Spinal cord (tissue), 10 donors: Measurements from ENCODE around the gene ACTN4. TPM values are rescaled to one million over a fixed set of nuclear protein-coding genes. Genes with fewer than 3 reads are reported as not detected.

ENCODE experiments used
- DNase-seq, 6 donors: peaks; one replicate each; pipeline versions ENCODE4 v3.0.0 to v3.0.0-alpha.2; 2013 to 2015; ENCODE audit warnings: low spot score in 6 of 6, low read depth in 4 of 6
- H3K27ac ChIP-seq: one replicate; pipeline ENCODE4 v1.5.1; 2013; ENCODE audit warnings: low read depth, low read length, control low read depth
- H3K27me3 ChIP-seq: one replicate; pipeline ENCODE4 v1.6.1; 2013; ENCODE audit warnings: low read length; ENCODE audit not compliant: control insufficient read depth, insufficient read depth
- H3K36me3 ChIP-seq: one replicate; pipeline ENCODE4 v1.6.1; 2013; ENCODE audit warnings: low read length; ENCODE audit not compliant: control insufficient read depth, insufficient read depth
- H3K4me1 ChIP-seq: one replicate; pipeline ENCODE4 v1.6.1; 2013; ENCODE audit warnings: low read length; ENCODE audit not compliant: control insufficient read depth, insufficient read depth
- H3K4me3 ChIP-seq: one replicate; pipeline ENCODE4 v1.5.1; 2013; ENCODE audit warnings: low read depth, low read length, control low read depth
- H3K9me3 ChIP-seq: one replicate; pipeline ENCODE4 v1.6.1; 2013; ENCODE audit warnings: low read length; ENCODE audit not compliant: control insufficient read depth, insufficient read depth
- WGBS: methylation state at CpG from one replicate; pipeline ENCODE4 v1.1.5; 2013; ENCODE audit warnings: missing lambda C conversion rate; ENCODE audit not compliant: insufficient coverage; 5-methylcytosine and 5-hydroxymethylcytosine counted together
- polyA plus RNA-seq, 2 donors: library from polyadenylated mRNA; unstranded; fragments of 120-200 nt; gene quantifications; one replicate each; pipeline ENCODE4 v1.2.1, GENCODE V29; 2013; ENCODE audit not compliant: insufficient read length in 2 of 2
- total RNA-seq, 2 donors: library from RNA; depleted of rRNA in 1 of 2; stranded (reverse); fragments of 120-200 nt in 1 of 2; fragments of >200 nt in 1 of 2; gene quantifications; one replicate each; pipeline versions ENCODE4 v1.2.3 to v1.2.4, GENCODE V29; 2013 to 2014
- donor health status: healthy.

Gene ACTN4
- total and polyA plus RNA-seq, 4 donors = 103 to 297 (median 217) TPM

DNA sequence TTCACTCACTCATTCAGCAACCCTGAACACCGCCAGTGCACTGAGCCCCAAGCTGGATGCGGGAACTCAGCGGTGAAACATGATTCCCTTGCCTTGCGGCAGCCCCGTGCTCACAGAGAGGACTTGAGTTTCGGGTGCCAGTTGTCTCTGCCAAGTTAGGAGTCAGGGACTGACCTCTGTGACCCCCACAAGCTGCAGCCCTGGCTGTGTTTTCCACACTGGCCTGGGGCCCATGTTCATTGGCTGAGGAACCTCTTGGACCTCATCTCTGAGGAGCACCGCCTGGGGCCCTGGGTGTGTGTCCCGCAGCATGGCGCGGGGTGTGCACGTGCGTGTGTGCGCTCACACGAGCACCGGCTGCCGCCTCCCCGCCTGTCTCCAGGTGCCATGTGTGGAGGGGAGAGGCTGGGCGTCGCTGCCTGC is 65.8 kb downstream of the ACTN4 start:
- Histone ChIP-seq H3K27me3 (no peaks in the 10 kb centered on the region), H3K9me3 (no peaks in the 10 kb centered on the region), H3K4me1 (peaks cover 49% of the 10 kb centered on the region), H3K4me3 (no peak overlapping the region), H3K36me3 (peaks cover 95% of the 10 kb centered on the region), H3K27ac (no peak overlapping the region)
- WGBS = 79% methylated on average over 16 of the region's 19 CpGs
- peak in 1 of 6 donors; percentile 65 for DNase-seq

DNA sequence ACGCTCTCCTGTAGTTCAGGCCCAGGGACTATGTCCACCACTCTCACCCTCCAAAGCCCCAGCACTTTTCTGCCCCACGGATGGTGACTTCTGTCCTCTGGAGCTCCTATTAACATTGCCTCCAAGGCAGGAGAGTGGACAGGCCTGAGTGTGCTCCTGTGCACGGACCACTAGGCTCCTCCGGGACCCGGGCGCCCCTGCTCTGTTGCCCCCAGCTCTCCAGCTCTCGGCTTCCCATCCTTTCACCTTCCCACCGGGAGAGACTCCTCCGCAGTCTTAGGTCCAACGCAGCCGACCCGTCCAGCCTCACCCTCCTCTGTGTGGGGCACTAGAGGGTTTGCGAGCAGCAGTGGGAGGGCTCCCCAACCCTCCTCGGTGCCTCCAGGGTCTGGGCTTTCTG is 66.4 kb downstream of the ACTN4 start:
- H3K4me3 ChIP-seq = no peak overlapping the region
- 89% methylated on average over 14 of the region's 14 CpGs for WGBS
- H3K4me1 ChIP-seq = peaks cover 50% of the 10 kb centered on the region
- no peaks in the 10 kb centered on the region for H3K27me3 ChIP-seq
- H3K9me3 ChIP-seq = no peaks in the 10 kb centered on the region
- no peak overlapping the region for H3K27ac ChIP-seq
- H3K36me3 ChIP-seq = peaks cover 95% of the 10 kb centered on the region
- no peak for DNase-seq

DNA sequence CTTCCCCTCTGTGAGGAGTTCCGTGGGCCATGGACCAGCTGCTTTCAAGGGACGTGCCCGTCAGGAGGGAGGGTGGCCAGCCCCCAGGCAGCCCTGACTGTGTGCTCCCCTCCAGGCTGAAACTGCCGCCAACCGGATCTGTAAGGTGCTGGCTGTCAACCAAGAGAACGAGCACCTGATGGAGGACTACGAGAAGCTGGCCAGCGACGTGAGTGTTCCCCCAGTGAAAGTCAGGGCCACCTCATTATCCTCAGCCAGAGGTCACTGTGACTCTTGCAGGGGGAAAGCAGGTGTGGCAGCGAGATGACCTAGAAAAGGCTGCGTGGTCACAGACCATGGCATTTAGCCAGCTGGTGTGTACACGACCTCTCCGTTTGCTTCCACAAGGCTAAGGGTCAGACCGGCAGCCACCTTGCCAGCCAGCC is 66.9 kb downstream of the ACTN4 start:
- 83% methylated on average over 14 of the region's 14 CpGs for WGBS
- Histone ChIP-seq H3K9me3 (no peaks in the 10 kb centered on the region), H3K27ac (no peak overlapping the region), H3K27me3 (no peaks in the 10 kb centered on the region), H3K4me3 (no peak overlapping the region), H3K36me3 (peaks cover 95% of the 10 kb centered on the region), H3K4me1 (peaks cover 52% of the 10 kb centered on the region)
- no peak for DNase-seq

DNA sequence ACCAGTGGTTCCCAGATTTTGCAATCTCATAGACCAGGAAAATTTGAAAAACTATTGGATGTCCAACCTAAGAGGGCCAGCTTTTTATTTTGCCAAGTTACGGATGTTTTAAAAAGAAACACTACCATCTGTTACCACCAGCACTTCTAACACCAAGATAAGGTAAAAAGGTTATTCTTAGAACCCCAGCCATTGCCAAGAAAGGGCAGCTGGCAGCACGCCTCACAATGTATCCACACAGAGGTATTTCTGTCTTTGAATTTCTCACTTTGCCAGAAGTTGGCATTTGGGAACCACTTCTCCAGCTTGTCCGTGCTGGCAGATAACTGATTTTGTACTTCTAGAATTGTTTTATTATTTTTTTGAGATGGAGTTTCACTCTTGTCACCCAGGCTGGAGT is 68.1 kb downstream of the ACTN4 start:
- WGBS = 88% methylated on average over 1 of the region's 3 CpGs
- Histone ChIP-seq H3K27ac (no peak overlapping the region), H3K4me1 (peaks cover 52% of the 10 kb centered on the region), H3K9me3 (no peaks in the 10 kb centered on the region), H3K36me3 (peaks cover 95% of the 10 kb centered on the region), H3K27me3 (no peaks in the 10 kb centered on the region), H3K4me3 (no peak overlapping the region)
- no peak for DNase-seq

DNA sequence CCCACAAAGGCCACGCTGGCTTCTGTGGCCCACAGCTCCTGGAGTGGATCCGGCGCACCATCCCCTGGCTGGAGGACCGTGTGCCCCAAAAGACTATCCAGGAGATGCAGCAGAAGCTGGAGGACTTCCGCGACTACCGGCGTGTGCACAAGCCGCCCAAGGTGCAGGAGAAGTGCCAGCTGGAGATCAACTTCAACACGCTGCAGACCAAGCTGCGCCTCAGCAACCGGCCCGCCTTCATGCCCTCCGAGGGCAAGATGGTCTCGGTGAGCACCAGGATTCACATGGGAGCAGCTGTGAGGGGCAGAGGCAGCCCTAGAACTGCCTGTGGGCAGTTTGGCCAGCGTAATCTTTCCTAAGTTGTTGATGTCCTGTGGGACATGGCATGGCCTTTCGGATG is 69.6 kb downstream of the ACTN4 start:
- Histone ChIP-seq H3K36me3 (peaks cover 95% of the 10 kb centered on the region), H3K27ac (no peak overlapping the region)

DNA sequence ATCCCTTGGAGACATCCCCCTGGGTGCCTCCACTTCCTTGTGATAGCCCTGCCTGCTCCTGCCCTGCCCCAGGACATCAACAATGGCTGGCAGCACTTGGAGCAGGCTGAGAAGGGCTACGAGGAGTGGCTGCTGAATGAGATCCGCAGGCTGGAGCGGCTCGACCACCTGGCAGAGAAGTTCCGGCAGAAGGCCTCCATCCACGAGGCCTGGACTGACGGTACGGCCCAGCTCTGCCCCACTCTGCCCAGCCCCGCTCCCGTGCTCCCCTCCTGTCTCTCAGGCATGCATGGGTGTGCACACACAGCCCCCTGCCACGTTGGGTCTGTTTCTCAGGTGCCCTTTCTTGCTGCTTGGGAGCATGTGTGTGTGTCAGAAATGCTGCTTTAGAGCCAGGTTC is 70.4 kb downstream of the ACTN4 start:
- 94% methylated on average over 11 of the region's 11 CpGs for WGBS
- Histone ChIP-seq H3K27ac (no peak overlapping the region), H3K9me3 (no peaks in the 10 kb centered on the region), H3K4me1 (peaks cover 52% of the 10 kb centered on the region), H3K27me3 (no peaks in the 10 kb centered on the region), H3K36me3 (peaks cover 95% of the 10 kb centered on the region), H3K4me3 (no peak overlapping the region)
- DNase-seq = no peak

More for the DNA sequence above, 69.6 kb downstream of the ACTN4 start:
- no peak overlapping the region for H3K4me3 ChIP-seq
- no peaks in the 10 kb centered on the region for H3K9me3 ChIP-seq
- WGBS = 96% methylated on average over 15 of the region's 17 CpGs
- no peaks in the 10 kb centered on the region for H3K27me3 ChIP-seq
- no peak for DNase-seq
- peaks cover 52% of the 10 kb centered on the region for H3K4me1 ChIP-seq

DNA sequence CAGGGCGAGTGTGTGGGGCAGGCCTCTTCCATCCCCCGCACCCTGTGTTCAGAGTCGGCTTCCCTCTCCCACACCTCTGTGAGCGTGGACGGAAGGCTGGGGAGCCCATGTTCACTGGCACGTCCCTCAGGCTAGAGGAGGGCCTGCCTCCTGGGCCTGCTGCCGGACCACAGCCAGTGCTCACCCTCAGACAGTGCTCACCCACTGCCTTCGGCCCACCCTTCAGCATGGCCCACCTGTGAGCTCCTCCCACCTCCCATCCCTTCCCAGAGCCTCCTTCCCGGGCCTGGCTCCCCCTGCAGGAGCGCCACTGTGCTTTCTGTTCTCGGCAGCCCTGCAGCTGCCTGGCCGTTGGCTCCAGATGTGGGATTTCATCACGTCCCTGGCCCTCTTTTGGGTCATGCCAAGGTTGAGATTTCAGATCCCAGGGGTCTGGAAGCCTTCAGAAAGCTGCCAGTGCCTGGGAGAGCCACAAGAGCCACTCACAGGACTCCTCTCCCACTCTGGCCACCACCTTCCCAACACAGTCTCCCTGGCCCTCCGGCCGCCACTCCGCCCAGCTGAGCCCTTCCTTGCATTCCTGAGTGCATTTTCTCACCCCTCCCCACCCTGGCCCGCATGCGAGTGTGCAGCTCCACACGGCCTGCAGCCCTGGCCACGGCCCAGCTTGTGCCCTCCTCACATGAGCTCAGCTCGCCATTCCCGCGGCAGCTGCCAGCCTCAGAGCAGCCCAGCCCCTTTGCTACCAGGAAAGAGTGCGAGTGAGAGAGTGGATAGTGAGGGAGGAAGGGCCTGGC is 71.5 kb downstream of the ACTN4 start:
- H3K27ac ChIP-seq = peak overlapping the region; percentile 25
- WGBS = 57% methylated on average over 23 of the region's 24 CpGs
- H3K4me3 ChIP-seq = no peak overlapping the region
- H3K9me3 ChIP-seq = no peaks in the 10 kb centered on the region
- peak in 2 of 6 donors; percentile 44 to 71 for DNase-seq
- peaks cover 55% of the 10 kb centered on the region for H3K4me1 ChIP-seq
- H3K36me3 ChIP-seq = peaks cover 95% of the 10 kb centered on the region
- no peaks in the 10 kb centered on the region for H3K27me3 ChIP-seq

DNA sequence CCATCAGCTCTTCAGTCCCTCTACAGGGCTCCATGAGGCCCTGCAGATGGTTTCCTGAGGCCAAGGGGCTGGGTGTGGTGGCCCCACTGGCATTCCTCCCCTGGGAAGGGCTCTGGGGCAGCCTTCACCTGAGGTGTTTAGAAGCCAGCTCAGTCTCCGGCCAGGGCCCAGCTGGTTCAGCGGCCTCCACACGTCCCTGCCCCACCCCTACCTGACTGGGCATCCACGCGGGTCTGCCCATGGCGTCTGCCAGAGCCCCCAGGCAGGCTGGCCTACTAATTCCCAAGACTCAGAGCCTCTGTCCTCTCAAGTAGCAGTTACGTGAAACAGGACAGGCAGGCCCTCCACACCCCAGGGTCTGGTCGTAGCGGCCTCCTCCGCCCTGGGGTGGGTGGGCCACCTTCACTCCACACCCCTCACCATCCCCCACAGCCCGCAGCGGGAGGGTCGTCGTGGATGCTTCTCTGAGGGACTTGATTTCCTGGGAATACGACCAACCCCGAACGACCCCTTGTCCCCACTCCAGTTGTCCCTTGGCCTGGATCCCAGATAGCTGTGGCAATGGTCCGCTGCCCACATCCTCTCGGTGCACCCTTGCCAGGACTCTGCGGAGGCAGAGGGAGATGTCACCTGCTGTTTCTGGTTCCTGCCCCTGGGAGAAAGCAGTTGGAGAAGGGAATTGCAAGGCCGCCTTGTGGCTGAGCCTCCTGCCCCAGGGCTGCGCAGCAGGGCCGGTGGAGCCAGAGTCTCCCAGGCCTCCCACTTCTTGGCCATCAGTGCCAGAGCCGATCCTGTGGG is 72.5 kb downstream of the ACTN4 start:
- Histone ChIP-seq H3K36me3 (peaks cover 95% of the 10 kb centered on the region), H3K9me3 (no peaks in the 10 kb centered on the region), H3K27ac (no peak overlapping the region), H3K4me3 (no peak overlapping the region), H3K27me3 (no peaks in the 10 kb centered on the region), H3K4me1 (peaks cover 55% of the 10 kb centered on the region)
- 68% methylated on average over 18 of the region's 24 CpGs for WGBS
- peak in 2 of 6 donors; percentile 31 to 58 for DNase-seq

DNA sequence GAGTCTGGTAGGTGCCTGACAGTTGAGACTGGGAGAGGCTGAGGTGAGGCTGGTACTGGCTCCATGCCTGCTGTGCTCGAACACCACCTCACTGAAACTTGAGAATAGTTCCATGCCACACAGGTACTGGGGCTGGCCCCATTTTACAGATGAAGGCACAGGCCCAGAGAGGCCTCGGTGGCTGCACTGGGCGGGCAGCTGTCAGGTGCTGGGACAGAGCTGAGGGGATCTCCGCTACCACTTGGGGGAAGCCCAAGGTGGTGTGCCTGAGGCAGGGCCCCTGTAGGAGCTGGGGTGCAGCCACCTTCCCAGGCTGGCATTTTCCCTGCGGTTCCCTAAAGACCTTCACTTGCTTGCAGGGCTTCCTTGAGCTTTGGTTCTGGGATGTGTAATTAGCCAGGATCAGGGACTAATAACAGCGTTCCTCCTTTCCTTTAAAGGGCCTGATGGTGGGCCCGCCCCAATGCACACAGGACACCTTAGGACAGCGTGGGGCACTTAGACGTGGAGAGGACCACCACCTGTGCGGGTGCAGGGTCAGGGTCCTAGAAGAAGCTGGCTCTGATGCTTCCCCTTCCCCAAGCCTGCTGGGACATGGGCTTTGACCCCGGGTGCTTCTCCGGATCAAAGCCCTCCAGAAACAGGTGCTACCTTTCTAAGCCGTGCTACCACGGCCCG is 73.2 kb downstream of the ACTN4 start:
- peaks cover 98% of the 10 kb centered on the region for H3K36me3 ChIP-seq
- DNase-seq = no peak
- H3K4me1 ChIP-seq = peaks cover 55% of the 10 kb centered on the region
- no peaks in the 10 kb centered on the region for H3K9me3 ChIP-seq
- H3K27ac ChIP-seq = no peak overlapping the region
- WGBS = 96% methylated on average over 13 of the region's 15 CpGs
- H3K4me3 ChIP-seq = no peak overlapping the region
- no peaks in the 10 kb centered on the region for H3K27me3 ChIP-seq
